GM23338 (cell line): Measurements from ENCODE around the gene NHS. TPM values are rescaled to one million over a fixed set of nuclear protein-coding genes. Genes with fewer than 3 reads are reported as not detected.

Experiments
- EZH2 ChIP-seq: fragments of 200-600 bp; sonication (generic); IDR thresholded peaks from one replicate; pipeline ENCODE4 v1.8.0; 2017; ENCODE audit warnings: antibody characterized with exemption, mild to moderate bottlenecking, low read depth; ENCODE audit not compliant: unreplicated experiment
- NANOG ChIP-seq: IDR thresholded peaks from 2 replicates; pipeline ENCODE4 v1.6.1; 2016; ENCODE audit warnings: antibody characterized with exemption, borderline replicate concordance
- POLR2AphosphoS5 ChIP-seq: IDR thresholded peaks from 2 replicates; pipeline ENCODE4 v1.6.1; 2016; ENCODE audit warnings: antibody characterized with exemption, low read depth
- STAT1 ChIP-seq: IDR thresholded peaks from one replicate; pipeline ENCODE4 v1.6.1; 2016; ENCODE audit warnings: antibody characterized with exemption; ENCODE audit not compliant: unreplicated experiment
- ZNF114 ChIP-seq: fragments of 250-450 bp; sonication (Bioruptor Pico); IDR thresholded peaks from 2 replicates; pipeline ENCODE4 v1.5.0; 2020; ENCODE audit warnings: mild to moderate bottlenecking, moderate library complexity
- ZNF331 ChIP-seq: fragments of 250-450 bp; sonication (Bioruptor Pico); IDR thresholded peaks from 2 replicates; pipeline ENCODE4 v1.5.0; 2020; ENCODE audit warnings: low read depth, mild to moderate bottlenecking, moderate library complexity
- polyA plus RNA-seq: library from polyadenylated mRNA; unstranded; fragments of >200 nt; fragmentation: Nextera tagmentation; extraction: Ambion mirVana; gene quantifications from 2 replicates; pipeline ENCODE4 v1.2.1, GENCODE V29; 2016
- total RNA-seq: library from RNA; depleted of rRNA; stranded (reverse); fragments of >200 nt; shearing (Covaris generic); gene quantifications from 2 replicates; pipeline ENCODE4 v1.2.3, GENCODE V29; 2014
- TF ChIP-seq, protein P1 (sequence below): fragments of 250-450 bp; sonication (Bioruptor Pico); IDR thresholded peaks from 2 replicates; pipeline ENCODE4 v1.5.0; 2020; ENCODE audit warnings: mild to moderate bottlenecking, moderate library complexity
- TF ChIP-seq, protein P2 (sequence below): IDR thresholded peaks from 2 replicates; pipeline ENCODE4 v1.6.1; 2016; ENCODE audit warnings: antibody characterized with exemption
- TF ChIP-seq, protein P3 (sequence below): IDR thresholded peaks from one replicate; pipeline ENCODE4 v1.6.1; 2018; ENCODE audit warnings: antibody characterized with exemption; ENCODE audit not compliant: unreplicated experiment
- TF ChIP-seq, protein P4 (sequence below), 2 experiments: fragments of 200-600 bp in 1 of 2; sonication (generic) in 1 of 2; conservative IDR thresholded peaks; 2 replicates each; pipeline versions ENCODE4 v1.5.1 to v1.6.1; 2016 to 2017; ENCODE audit warnings: antibody characterized with exemption in 2 of 2, low read depth in 2 of 2, mild to moderate bottlenecking in 2 of 2, moderate library complexity in 1 of 2

The NHS gene
- total and polyA plus RNA-seq, 2 experiments from 2014 or later, result 1.8 to 8.2 TPM

DNA sequence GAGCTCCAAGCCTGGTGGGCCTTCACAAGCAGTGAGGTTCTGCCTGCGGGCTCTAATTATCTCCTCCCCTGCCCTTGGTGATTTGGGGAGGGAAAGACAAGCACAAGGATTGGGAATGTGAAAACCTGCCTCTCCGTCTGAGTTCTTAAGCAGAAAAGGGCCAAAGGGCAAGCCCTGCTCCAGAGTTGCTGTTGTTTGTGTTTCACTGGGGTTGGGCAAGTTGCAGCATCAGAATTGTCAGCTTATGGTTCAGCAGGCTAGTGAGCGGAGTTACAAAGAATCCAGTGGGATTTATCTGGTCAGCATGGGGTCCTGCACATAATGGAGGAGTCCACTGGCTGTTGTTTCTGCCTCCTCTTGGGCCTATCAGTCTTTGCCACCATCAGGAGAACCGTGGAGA, 60.5 kb downstream of the NHS start (continued):
- TF ChIP-seq, protein P1, sequence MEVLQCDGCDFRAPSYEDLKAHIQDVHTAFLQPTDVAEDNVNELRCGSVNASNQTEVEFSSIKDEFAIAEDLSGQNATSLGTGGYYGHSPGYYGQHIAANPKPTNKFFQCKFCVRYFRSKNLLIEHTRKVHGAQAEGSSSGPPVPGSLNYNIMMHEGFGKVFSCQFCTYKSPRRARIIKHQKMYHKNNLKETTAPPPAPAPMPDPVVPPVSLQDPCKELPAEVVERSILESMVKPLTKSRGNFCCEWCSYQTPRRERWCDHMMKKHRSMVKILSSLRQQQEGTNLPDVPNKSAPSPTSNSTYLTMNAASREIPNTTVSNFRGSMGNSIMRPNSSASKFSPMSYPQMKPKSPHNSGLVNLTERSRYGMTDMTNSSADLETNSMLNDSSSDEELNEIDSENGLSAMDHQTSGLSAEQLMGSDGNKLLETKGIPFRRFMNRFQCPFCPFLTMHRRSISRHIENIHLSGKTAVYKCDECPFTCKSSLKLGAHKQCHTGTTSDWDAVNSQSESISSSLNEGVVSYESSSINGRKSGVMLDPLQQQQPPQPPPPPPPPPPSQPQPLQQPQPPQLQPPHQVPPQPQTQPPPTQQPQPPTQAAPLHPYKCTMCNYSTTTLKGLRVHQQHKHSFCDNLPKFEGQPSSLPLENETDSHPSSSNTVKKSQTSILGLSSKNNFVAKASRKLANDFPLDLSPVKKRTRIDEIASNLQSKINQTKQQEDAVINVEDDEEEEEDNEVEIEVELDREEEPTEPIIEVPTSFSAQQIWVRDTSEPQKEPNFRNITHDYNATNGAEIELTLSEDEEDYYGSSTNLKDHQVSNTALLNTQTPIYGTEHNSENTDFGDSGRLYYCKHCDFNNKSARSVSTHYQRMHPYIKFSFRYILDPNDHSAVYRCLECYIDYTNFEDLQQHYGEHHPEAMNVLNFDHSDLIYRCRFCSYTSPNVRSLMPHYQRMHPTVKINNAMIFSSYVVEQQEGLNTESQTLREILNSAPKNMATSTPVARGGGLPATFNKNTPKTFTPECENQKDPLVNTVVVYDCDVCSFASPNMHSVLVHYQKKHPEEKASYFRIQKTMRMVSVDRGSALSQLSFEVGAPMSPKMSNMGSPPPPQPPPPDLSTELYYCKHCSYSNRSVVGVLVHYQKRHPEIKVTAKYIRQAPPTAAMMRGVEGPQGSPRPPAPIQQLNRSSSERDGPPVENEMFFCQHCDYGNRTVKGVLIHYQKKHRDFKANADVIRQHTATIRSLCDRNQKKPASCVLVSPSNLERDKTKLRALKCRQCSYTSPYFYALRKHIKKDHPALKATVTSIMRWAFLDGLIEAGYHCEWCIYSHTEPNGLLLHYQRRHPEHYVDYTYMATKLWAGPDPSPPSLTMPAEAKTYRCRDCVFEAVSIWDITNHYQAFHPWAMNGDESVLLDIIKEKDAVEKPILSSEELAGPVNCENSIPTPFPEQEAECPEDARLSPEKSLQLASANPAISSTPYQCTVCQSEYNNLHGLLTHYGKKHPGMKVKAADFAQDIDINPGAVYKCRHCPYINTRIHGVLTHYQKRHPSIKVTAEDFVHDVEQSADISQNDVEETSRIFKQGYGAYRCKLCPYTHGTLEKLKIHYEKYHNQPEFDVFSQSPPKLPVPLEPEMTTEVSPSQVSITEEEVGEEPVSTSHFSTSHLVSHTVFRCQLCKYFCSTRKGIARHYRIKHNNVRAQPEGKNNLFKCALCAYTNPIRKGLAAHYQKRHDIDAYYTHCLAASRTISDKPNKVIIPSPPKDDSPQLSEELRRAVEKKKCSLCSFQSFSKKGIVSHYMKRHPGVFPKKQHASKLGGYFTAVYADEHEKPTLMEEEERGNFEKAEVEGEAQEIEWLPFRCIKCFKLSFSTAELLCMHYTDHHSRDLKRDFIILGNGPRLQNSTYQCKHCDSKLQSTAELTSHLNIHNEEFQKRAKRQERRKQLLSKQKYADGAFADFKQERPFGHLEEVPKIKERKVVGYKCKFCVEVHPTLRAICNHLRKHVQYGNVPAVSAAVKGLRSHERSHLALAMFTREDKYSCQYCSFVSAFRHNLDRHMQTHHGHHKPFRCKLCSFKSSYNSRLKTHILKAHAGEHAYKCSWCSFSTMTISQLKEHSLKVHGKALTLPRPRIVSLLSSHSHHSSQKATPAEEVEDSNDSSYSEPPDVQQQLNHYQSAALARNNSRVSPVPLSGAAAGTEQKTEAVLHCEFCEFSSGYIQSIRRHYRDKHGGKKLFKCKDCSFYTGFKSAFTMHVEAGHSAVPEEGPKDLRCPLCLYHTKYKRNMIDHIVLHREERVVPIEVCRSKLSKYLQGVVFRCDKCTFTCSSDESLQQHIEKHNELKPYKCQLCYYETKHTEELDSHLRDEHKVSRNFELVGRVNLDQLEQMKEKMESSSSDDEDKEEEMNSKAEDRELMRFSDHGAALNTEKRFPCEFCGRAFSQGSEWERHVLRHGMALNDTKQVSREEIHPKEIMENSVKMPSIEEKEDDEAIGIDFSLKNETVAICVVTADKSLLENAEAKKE, result no peak
- TF ChIP-seq, protein P2, sequence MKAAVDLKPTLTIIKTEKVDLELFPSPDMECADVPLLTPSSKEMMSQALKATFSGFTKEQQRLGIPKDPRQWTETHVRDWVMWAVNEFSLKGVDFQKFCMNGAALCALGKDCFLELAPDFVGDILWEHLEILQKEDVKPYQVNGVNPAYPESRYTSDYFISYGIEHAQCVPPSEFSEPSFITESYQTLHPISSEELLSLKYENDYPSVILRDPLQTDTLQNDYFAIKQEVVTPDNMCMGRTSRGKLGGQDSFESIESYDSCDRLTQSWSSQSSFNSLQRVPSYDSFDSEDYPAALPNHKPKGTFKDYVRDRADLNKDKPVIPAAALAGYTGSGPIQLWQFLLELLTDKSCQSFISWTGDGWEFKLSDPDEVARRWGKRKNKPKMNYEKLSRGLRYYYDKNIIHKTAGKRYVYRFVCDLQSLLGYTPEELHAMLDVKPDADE, result no peak
- TF ChIP-seq EZH2, result no peak
- no peak for TF ChIP-seq STAT1
- TF ChIP-seq, protein P3, sequence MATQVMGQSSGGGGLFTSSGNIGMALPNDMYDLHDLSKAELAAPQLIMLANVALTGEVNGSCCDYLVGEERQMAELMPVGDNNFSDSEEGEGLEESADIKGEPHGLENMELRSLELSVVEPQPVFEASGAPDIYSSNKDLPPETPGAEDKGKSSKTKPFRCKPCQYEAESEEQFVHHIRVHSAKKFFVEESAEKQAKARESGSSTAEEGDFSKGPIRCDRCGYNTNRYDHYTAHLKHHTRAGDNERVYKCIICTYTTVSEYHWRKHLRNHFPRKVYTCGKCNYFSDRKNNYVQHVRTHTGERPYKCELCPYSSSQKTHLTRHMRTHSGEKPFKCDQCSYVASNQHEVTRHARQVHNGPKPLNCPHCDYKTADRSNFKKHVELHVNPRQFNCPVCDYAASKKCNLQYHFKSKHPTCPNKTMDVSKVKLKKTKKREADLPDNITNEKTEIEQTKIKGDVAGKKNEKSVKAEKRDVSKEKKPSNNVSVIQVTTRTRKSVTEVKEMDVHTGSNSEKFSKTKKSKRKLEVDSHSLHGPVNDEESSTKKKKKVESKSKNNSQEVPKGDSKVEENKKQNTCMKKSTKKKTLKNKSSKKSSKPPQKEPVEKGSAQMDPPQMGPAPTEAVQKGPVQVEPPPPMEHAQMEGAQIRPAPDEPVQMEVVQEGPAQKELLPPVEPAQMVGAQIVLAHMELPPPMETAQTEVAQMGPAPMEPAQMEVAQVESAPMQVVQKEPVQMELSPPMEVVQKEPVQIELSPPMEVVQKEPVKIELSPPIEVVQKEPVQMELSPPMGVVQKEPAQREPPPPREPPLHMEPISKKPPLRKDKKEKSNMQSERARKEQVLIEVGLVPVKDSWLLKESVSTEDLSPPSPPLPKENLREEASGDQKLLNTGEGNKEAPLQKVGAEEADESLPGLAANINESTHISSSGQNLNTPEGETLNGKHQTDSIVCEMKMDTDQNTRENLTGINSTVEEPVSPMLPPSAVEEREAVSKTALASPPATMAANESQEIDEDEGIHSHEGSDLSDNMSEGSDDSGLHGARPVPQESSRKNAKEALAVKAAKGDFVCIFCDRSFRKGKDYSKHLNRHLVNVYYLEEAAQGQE, result no peak
- TF ChIP-seq ZNF331, result no peak
- no peak for TF ChIP-seq POLR2AphosphoS5
- TF ChIP-seq ZNF114 (CRISPR knock-in tag), result no peak
- TF ChIP-seq, protein P4, sequence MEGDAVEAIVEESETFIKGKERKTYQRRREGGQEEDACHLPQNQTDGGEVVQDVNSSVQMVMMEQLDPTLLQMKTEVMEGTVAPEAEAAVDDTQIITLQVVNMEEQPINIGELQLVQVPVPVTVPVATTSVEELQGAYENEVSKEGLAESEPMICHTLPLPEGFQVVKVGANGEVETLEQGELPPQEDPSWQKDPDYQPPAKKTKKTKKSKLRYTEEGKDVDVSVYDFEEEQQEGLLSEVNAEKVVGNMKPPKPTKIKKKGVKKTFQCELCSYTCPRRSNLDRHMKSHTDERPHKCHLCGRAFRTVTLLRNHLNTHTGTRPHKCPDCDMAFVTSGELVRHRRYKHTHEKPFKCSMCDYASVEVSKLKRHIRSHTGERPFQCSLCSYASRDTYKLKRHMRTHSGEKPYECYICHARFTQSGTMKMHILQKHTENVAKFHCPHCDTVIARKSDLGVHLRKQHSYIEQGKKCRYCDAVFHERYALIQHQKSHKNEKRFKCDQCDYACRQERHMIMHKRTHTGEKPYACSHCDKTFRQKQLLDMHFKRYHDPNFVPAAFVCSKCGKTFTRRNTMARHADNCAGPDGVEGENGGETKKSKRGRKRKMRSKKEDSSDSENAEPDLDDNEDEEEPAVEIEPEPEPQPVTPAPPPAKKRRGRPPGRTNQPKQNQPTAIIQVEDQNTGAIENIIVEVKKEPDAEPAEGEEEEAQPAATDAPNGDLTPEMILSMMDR (conservative IDR thresholded peaks at IDR 0.05; ENCODE audit: low read depth in 2 of 2), result no peak
- TF ChIP-seq NANOG, result no peak
